Endothelial cell of umbilical vein (primary cell): ENCODE measurements around the gene GCGR. TPM values are rescaled to one million over a fixed set of nuclear protein-coding genes. Genes with fewer than 3 reads are reported as not detected.

Experiments used
- BruUV-seq: library from RNA; stranded (reverse); fragments of 400-500 nt; replicated peaks from 2 replicates; lab custom pipeline; 2021; lab: Mats Ljungman, UMichigan
- CTCF ChIA-PET: fragments of 300-600, 350-600 bp; sonication (Branson Sonifier 250); formaldehyde crosslinking; loops from one replicate; lab custom pipeline; 2021; ENCODE audit warnings: antibody characterized with exemption, inconsistent platforms; lab: Charles Lee
- POLR2A ChIA-PET: fragments of 300-600, 350-600 bp; sonication (Branson Sonifier 250); formaldehyde crosslinking; loops from one replicate; lab custom pipeline; 2021; ENCODE audit warnings: antibody characterized with exemption, inconsistent platforms; lab: Charles Lee
- DNase-seq: peaks from one replicate; pipeline ENCODE4 v3.0.0-alpha.2; 2011; ENCODE audit warnings: low read depth, low spot score
- FAIRE-seq: peaks from 2 replicates; lab custom pipeline; 2011; peaks lifted over from hg19 to GRCh38; lab: Jason Lieb, UNC
- H2AFZ ChIP-seq: 2 replicates; pipeline ENCODE4 v1.6.0; 2012; ENCODE audit warnings: low read depth, low read length, control low read depth, inconsistent platforms
- H3K27ac ChIP-seq: 2 replicates; pipeline ENCODE4 v1.5.1; 2011; ENCODE audit warnings: low read depth, mild to moderate bottlenecking, control low read depth, low read length, moderate library complexity; ENCODE audit not compliant: insufficient read depth
- H3K27me3 ChIP-seq, 2 experiments: 2 replicates each; pipeline versions ENCODE4 v1.6.0 to v1.6.1; 2011; ENCODE audit warnings: low read length in 2 of 2, mixed read lengths in 1 of 2; ENCODE audit not compliant: control insufficient read depth in 2 of 2, insufficient read depth in 2 of 2
- H3K36me3 ChIP-seq, 2 experiments: 2 replicates in 1 of 2; 3 replicates in 1 of 2; pipeline ENCODE4 v1.5.1; 2011; ENCODE audit warnings: low read length in 2 of 2, mild to moderate bottlenecking in 1 of 2, moderate library complexity in 1 of 2; ENCODE audit not compliant: control insufficient read depth in 2 of 2, insufficient read depth in 2 of 2; ENCODE audit errors: extremely low read depth in 1 of 2
- H3K4me1 ChIP-seq: 3 replicates; pipeline ENCODE4 v1.5.1; 2011; ENCODE audit warnings: mild to moderate bottlenecking, low read length; ENCODE audit not compliant: control insufficient read depth, insufficient read depth; ENCODE audit errors: extremely low read depth
- H3K4me2 ChIP-seq: 2 replicates; pipeline ENCODE4 v1.6.1; 2011; ENCODE audit warnings: low read length, control low read depth, mixed read lengths; ENCODE audit not compliant: insufficient read depth
- H3K4me3 ChIP-seq, 3 experiments: fragments of 200-600 bp in 1 of 3; sonication (generic), shearing (Covaris generic) in 1 of 3; replicated peaks in 1 of 3; 2 replicates each; pipeline ENCODE4 v1.5.1; 2011 to 2016; ENCODE audit warnings: control low read depth in 3 of 3, low read length in 3 of 3, mild to moderate bottlenecking in 2 of 3, inconsistent platforms in 1 of 3, low read depth in 1 of 3, moderate library complexity in 1 of 3; ENCODE audit not compliant: insufficient read depth in 1 of 3
- H3K79me2 ChIP-seq: 2 replicates; pipeline ENCODE4 v1.6.0; 2012; ENCODE audit warnings: low read length, inconsistent platforms; ENCODE audit not compliant: control insufficient read depth, insufficient read depth
- H3K9ac ChIP-seq: replicated peaks from 2 replicates; pipeline ENCODE3; 2011; ENCODE audit warnings: low read length, control low read depth; ENCODE audit not compliant: insufficient read depth; ENCODE audit errors: extremely low read depth
- H3K9me1 ChIP-seq: replicated peaks from 3 replicates; pipeline ENCODE4 v1.6.0; 2011; ENCODE audit warnings: mild to moderate bottlenecking, low read length; ENCODE audit not compliant: control insufficient read depth, insufficient read depth; ENCODE audit errors: extremely low read depth
- H3K9me3 ChIP-seq: replicated peaks from 2 replicates; pipeline ENCODE4 v1.5.1; 2012; ENCODE audit warnings: low read length, inconsistent platforms; ENCODE audit not compliant: control insufficient read depth, insufficient read depth
- H4K20me1 ChIP-seq: replicated peaks from 2 replicates; pipeline ENCODE3; 2011; ENCODE audit warnings: mild to moderate bottlenecking, low read length; ENCODE audit not compliant: control insufficient read depth, insufficient read depth; ENCODE audit errors: extremely low read depth
- CTCF ChIP-seq, 2 donors: IDR thresholded peaks; 1 replicate in 1 of 2; 2 replicates in 1 of 2; pipeline ENCODE4 v1.5.1; 2011; ENCODE audit warnings: low read length in 2 of 2, mild to moderate bottlenecking in 2 of 2, moderate library complexity in 2 of 2, control low read depth in 1 of 2, inconsistent platforms in 1 of 2, low read depth in 1 of 2; ENCODE audit not compliant: insufficient read depth in 1 of 2; ENCODE audit errors: extremely low read depth in 1 of 2
- EZH2 ChIP-seq: IDR thresholded peaks from 2 replicates; pipeline ENCODE4 v1.6.1; 2012; ENCODE audit warnings: borderline replicate concordance, low read depth, mild to moderate bottlenecking, moderate library complexity, low read length, inconsistent platforms; ENCODE audit not compliant: severe bottlenecking
- FOS ChIP-seq: IDR thresholded peaks from 2 replicates; pipeline ENCODE4 v1.6.1; 2011; ENCODE audit warnings: mild to moderate bottlenecking, low read length, moderate library complexity, borderline replicate concordance; ENCODE audit not compliant: insufficient read depth
- GATA2 ChIP-seq: IDR thresholded peaks from 2 replicates; pipeline ENCODE4 v1.7.0; 2011; ENCODE audit warnings: low read depth, mild to moderate bottlenecking, moderate library complexity, mixed read lengths, low read length; ENCODE audit not compliant: insufficient read length, insufficient read depth
- JUN ChIP-seq: IDR thresholded peaks from 2 replicates; pipeline ENCODE4 v1.6.1; 2011; ENCODE audit warnings: borderline replicate concordance, low read depth; ENCODE audit not compliant: insufficient read length, insufficient read depth
- MAX ChIP-seq: IDR thresholded peaks from 2 replicates; pipeline ENCODE4 v1.6.1; 2011; ENCODE audit not compliant: insufficient read depth, insufficient read length
- MYC ChIP-seq: IDR thresholded peaks from one replicate; pipeline ENCODE4 v1.6.1; 2011; ENCODE audit warnings: mild to moderate bottlenecking, low read depth, low read length
- POLR2A ChIP-seq: IDR thresholded peaks from 2 replicates; pipeline ENCODE4 v1.6.1; 2012; ENCODE audit warnings: low read depth, mild to moderate bottlenecking, control low read depth, low read length
- POLR2AphosphoS5 ChIP-seq: IDR thresholded peaks from 2 replicates; pipeline ENCODE4 v1.6.1; 2012; ENCODE audit warnings: low read depth, mild to moderate bottlenecking, control low read depth, low read length, moderate library complexity; ENCODE audit not compliant: insufficient read depth
- dilution Hi-C: fragments of 300-500 bp; cut with MboI; formaldehyde crosslinking; loops from one replicate; pipeline ENCODE4 v1.15.0; 2019; ENCODE audit warnings: low sequenced_read_pairs; ENCODE audit not compliant: extremely low pct_ligation_motif_present
- intact Hi-C: fragments of 100-400 bp; cut with micrococcal nuclease; formaldehyde crosslinking; loops from one replicate; pipeline ENCODE4 v1.10.0; 2022
- polyA plus RNA-seq, 4 experiments: library from polyadenylated mRNA; depleted of rRNA in 3 of 4; stranded (reverse) in 3 of 4; unstranded in 1 of 4; fragments of >200 nt; gene quantifications; 2 replicates each; pipeline versions ENCODE4 v1.2.1 to v1.2.3, GENCODE V29; 2011 to 2012; ENCODE audit warnings: missing spikeins in 1 of 4
- total RNA-seq: library from RNA; stranded (reverse); gene quantifications from 2 replicates; pipeline ENCODE4 v1.2.3, GENCODE V29; 2021

GCGR gene
- total and polyA plus RNA-seq, 2 donors (not counting 3 experiments of a cell fraction or from before 2014, with no cell fraction given), result not detected

GRCh38 chr17:81794509-81794908 is 9.4 kb upstream of the GCGR start:
- Histone ChIP-seq H3K36me3 (no peaks in the 10 kb centered on the region), H4K20me1 (no peaks in the 10 kb centered on the region), H3K27ac (no peak overlapping the region), H2AFZ (no peak overlapping the region), H3K4me3 (no peak overlapping the region), H3K79me2 (no peaks in the 10 kb centered on the region), H3K4me1 (no peaks in the 10 kb centered on the region), H3K27me3 (no peaks in the 10 kb centered on the region), H3K9me3 (no peaks in the 10 kb centered on the region), H3K4me2 (no peak overlapping the region), H3K9me1 (no peaks in the 10 kb centered on the region), H3K9ac (no peak overlapping the region)
- FAIRE-seq (no peak), DNase-seq (no peak)
- no TSS peak for BruUV-seq
- ChIA-PET CTCF (interaction anchor here (1.0 to 1.3 kb wide), 2 partner anchors 11 to 64 kb away, joined by 6 to 9 read pairs; no protein-coding TSS in a partner anchor), POLR2A (no interaction called here)
- intact Hi-C loops, result no loop called here
- TF ChIP-seq EZH2 (no peak), JUN (no peak), FOS (no peak), GATA2 (no peak), POLR2A (no peak), MYC (no peak), MAX (no peak), POLR2AphosphoS5 (no peak), CTCF (IDR thresholded peaks at IDR 0.05; ENCODE audit: extremely low read depth in 1 of 2, insufficient read depth in 1 of 2, low read depth in 1 of 2, low read length in 2 of 2) (no peak)
- dilution Hi-C loops, result no loop called here
